SU-DHL-6 (cell line): Measurements from ENCODE around the gene MX1.

ENCODE experiments used
- H2AFZ ChIP-seq: fragments of 200-600 bp; sonication (generic); 2 replicates; pipeline ENCODE4 v1.6.1; 2014; ENCODE audit warnings: low read depth, mild to moderate bottlenecking, moderate library complexity, mixed read lengths, antibody characterized with exemption, low read length; ENCODE audit not compliant: severe bottlenecking
- H3F3A ChIP-seq: fragments of 200-600 bp; shearing (Covaris generic); 2 replicates; pipeline ENCODE4 v1.6.0; 2016; ENCODE audit warnings: antibody characterized with exemption, mild to moderate bottlenecking; ENCODE audit not compliant: insufficient read depth
- H3K27ac ChIP-seq: fragments of 200-600 bp; sonication (generic); 2 replicates; pipeline ENCODE4 v1.5.1; 2016; ENCODE audit warnings: low read depth, mild to moderate bottlenecking, low read length, moderate library complexity, mixed read lengths
- H3K27me3 ChIP-seq: fragments of 200-600 bp; sonication (generic), shearing (Covaris generic); 2 replicates; pipeline ENCODE4 v1.6.0; 2014; ENCODE audit warnings: mild to moderate bottlenecking, low read length
- H3K36me3 ChIP-seq: fragments of 200-600 bp; sonication (generic); 2 replicates; pipeline ENCODE4 v1.6.1; 2014; ENCODE audit warnings: mild to moderate bottlenecking, low read length, mixed read lengths
- H3K4me2 ChIP-seq: fragments of 300-600, 200-600 bp; shearing (Covaris generic), sonication (generic); 2 replicates; pipeline ENCODE4 v1.6.0; 2014; ENCODE audit warnings: low read length, low read depth, mild to moderate bottlenecking; ENCODE audit not compliant: poor library complexity, severe bottlenecking
- H3K4me3 ChIP-seq: fragments of 200-600 bp; sonication (generic); 2 replicates; pipeline ENCODE4 v1.5.1; 2014; ENCODE audit warnings: antibody characterized with exemption, low read length, mild to moderate bottlenecking, mixed read lengths; ENCODE audit not compliant: insufficient read depth, poor library complexity, severe bottlenecking
- H3K79me2 ChIP-seq: fragments of 200-600 bp; sonication (generic); 2 replicates; pipeline ENCODE4 v1.6.1; 2014; ENCODE audit warnings: mild to moderate bottlenecking, low read length, moderate library complexity; ENCODE audit not compliant: insufficient read depth
- H3K9ac ChIP-seq: fragments of 200-600 bp; sonication (generic); 2 replicates; pipeline ENCODE4 v1.7.0; 2014; ENCODE audit warnings: mild to moderate bottlenecking, low read length
- H3K9me2 ChIP-seq: fragments of 200-600 bp; sonication (generic); replicated peaks from 2 replicates; pipeline ENCODE4 v1.6.1; 2014; ENCODE audit warnings: low read length; ENCODE audit not compliant: insufficient read depth
- H3K9me3 ChIP-seq: fragments of 200-600 bp; sonication (generic); 2 replicates; pipeline ENCODE4 v1.6.1; 2014; ENCODE audit warnings: low read length, mixed read lengths; ENCODE audit not compliant: insufficient read depth
- H4K20me1 ChIP-seq: fragments of 200-600 bp; sonication (generic); 2 replicates; pipeline ENCODE4 v1.6.1; 2014; ENCODE audit warnings: low read depth, mild to moderate bottlenecking, antibody characterized with exemption, low read length, moderate library complexity, mixed read lengths
- CTCF ChIP-seq: fragments of 200-600 bp; sonication (generic); IDR thresholded peaks from one replicate; pipeline ENCODE4 v1.5.1; 2017; ENCODE audit warnings: antibody characterized with exemption, mild to moderate bottlenecking, low read length, moderate library complexity; ENCODE audit not compliant: insufficient read depth, poor library complexity, severe bottlenecking
- EZH2phosphoT487 ChIP-seq: fragments of 200-600 bp; sonication (generic), shearing (Covaris generic); conservative IDR thresholded peaks from 2 replicates; pipeline ENCODE4 v1.6.1; 2018; ENCODE audit warnings: mild to moderate bottlenecking, antibody characterized with exemption, low read length, moderate library complexity, mixed read lengths

Gene MX1

GRCh38 chr21:41491412-41491811 lies 65.4 kb downstream of the MX1 start:
- Histone ChIP-seq H3K9ac (no peak overlapping the region), H3K4me2 (no peak overlapping the region), H3K9me3 (no peaks in the 10 kb centered on the region), H4K20me1 (no peaks in the 10 kb centered on the region), H3K27me3 (no peaks in the 10 kb centered on the region), H3K9me2 (no peaks in the 10 kb centered on the region), H3K27ac (no peak overlapping the region), H2AFZ (no peak overlapping the region), H3K36me3 (no peaks in the 10 kb centered on the region), H3K4me3 (no peak overlapping the region), H3K79me2 (no peaks in the 10 kb centered on the region), H3F3A (no peaks in the 10 kb centered on the region)
- TF ChIP-seq CTCF (no peak), EZH2phosphoT487 (no peak)

- H3K9me2 ChIP-seq = no peaks in the 10 kb centered on the region
- H3K27me3 ChIP-seq = no peaks in the 10 kb centered on the region
- H2AFZ ChIP-seq = no peak overlapping the region
- no peak overlapping the region for H3K4me2 ChIP-seq
- H3K4me3 ChIP-seq = no peak overlapping the region
- no peak overlapping the region for H3K9ac ChIP-seq
- H4K20me1 ChIP-seq = no peaks in the 10 kb centered on the region
- H3K27ac ChIP-seq = no peak overlapping the region
- no peaks in the 10 kb centered on the region for H3K79me2 ChIP-seq
- TF ChIP-seq CTCF = no peak
- no peak for TF ChIP-seq EZH2phosphoT487
- no peaks in the 10 kb centered on the region for H3K9me3 ChIP-seq
- no peaks in the 10 kb centered on the region for H3K36me3 ChIP-seq
- no peaks in the 10 kb centered on the region for H3F3A ChIP-seq
Observed at GRCh38 chr21:41494242-41494641, 68.2 kb downstream of the MX1 start.

GRCh38 chr21:41497008-41497407 lies 71.0 kb downstream of the MX1 start:
- no peaks in the 10 kb centered on the region for H3K27me3 ChIP-seq
- H3K36me3 ChIP-seq = no peaks in the 10 kb centered on the region
- no peaks in the 10 kb centered on the region for H3K79me2 ChIP-seq
- H3K9me3 ChIP-seq = no peaks in the 10 kb centered on the region
- no peak overlapping the region for H3K4me2 ChIP-seq
- no peaks in the 10 kb centered on the region for H3K9me2 ChIP-seq
- H3K27ac ChIP-seq = no peak overlapping the region
- H2AFZ ChIP-seq = no peak overlapping the region
- H4K20me1 ChIP-seq = no peaks in the 10 kb centered on the region
- H3F3A ChIP-seq = no peaks in the 10 kb centered on the region
- H3K9ac ChIP-seq = no peak overlapping the region
- H3K4me3 ChIP-seq = no peak overlapping the region
- no peak for TF ChIP-seq EZH2phosphoT487
- no peak for TF ChIP-seq CTCF
